Calu3 (cell line): ENCODE measurements around the gene DPH1. TPM values are rescaled to one million over a fixed set of nuclear protein-coding genes. Genes with fewer than 3 reads are reported as not detected.

Experiments
- BruUV-seq: library from RNA; stranded (reverse); fragments of 400-500 nt; replicated peaks from 2 replicates; lab custom pipeline; 2021; lab: Mats Ljungman, UMichigan
- CTCF ChIA-PET: fragments of 300-600 bp; sonication (Branson Sonifier 250); formaldehyde crosslinking; loops from one replicate; lab custom pipeline; 2022; ENCODE audit warnings: antibody characterized with exemption; lab: Charles Lee
- DNase-seq: peaks from one replicate; pipeline ENCODE4 v3.0.0; 2022
- H3K27ac Mint-ChIP-seq: one replicate; pipeline ENCODE4 v1.8.0; 2022; ENCODE audit warnings: mixed read lengths; ENCODE audit not compliant: unreplicated experiment
- H3K27me3 Mint-ChIP-seq: one replicate; pipeline ENCODE4 v1.8.0; 2022; ENCODE audit warnings: mixed read lengths; ENCODE audit not compliant: unreplicated experiment
- H3K36me3 Mint-ChIP-seq: one replicate; pipeline ENCODE4 v1.8.0; 2022; ENCODE audit warnings: mild to moderate bottlenecking, moderate library complexity, mixed read lengths; ENCODE audit not compliant: insufficient read depth, unreplicated experiment
- H3K4me1 Mint-ChIP-seq: one replicate; pipeline ENCODE4 v1.8.0; 2022; ENCODE audit warnings: mild to moderate bottlenecking, low read depth, mixed read lengths; ENCODE audit not compliant: unreplicated experiment
- H3K4me3 Mint-ChIP-seq: one replicate; pipeline ENCODE4 v1.8.0; 2022; ENCODE audit warnings: mild to moderate bottlenecking, low read depth, moderate library complexity, mixed read lengths; ENCODE audit not compliant: unreplicated experiment
- H3K9me3 Mint-ChIP-seq: one replicate; pipeline ENCODE4 v1.8.0; 2022; ENCODE audit warnings: low read depth, mixed read lengths; ENCODE audit not compliant: unreplicated experiment
- CTCF ChIP-seq: fragments of 200-600 bp; IDR thresholded peaks from one replicate; pipeline ENCODE4 v1.8.0; 2022; ENCODE audit warnings: antibody characterized with exemption; ENCODE audit not compliant: unreplicated experiment
- intact Hi-C: fragments of 100-400 bp; cut with micrococcal nuclease; formaldehyde crosslinking; loops from one replicate; pipeline ENCODE4 v1.10.0; 2022; ENCODE audit not compliant: unreplicated experiment
- total RNA-seq: library from RNA; stranded (reverse); gene quantifications from 2 replicates; pipeline ENCODE4 v1.2.3, GENCODE V29; 2022

The DPH1 gene
- total RNA-seq, 1 experiment from 2014 or later: 24.7 TPM

- H3K4me3 Mint-ChIP-seq: no peak overlapping the region
These were observed 3.2 kb downstream of the DPH1 start for GRCh38 chr17:2033153-2033552.

GRCh38 chr17:2034157-2034556, 4.2 kb downstream of the DPH1 start:
- CTCF ChIA-PET: no interaction called here
- BruUV-seq: no TSS peak
- intact Hi-C loops: no loop called here
- Mint-ChIP-seq H3K4me1 (no peaks in the 10 kb centered on the region), H3K9me3 (no peaks in the 10 kb centered on the region), H3K27ac (no peak overlapping the region), H3K4me3 (no peak overlapping the region), H3K27me3 (no peaks in the 10 kb centered on the region), H3K36me3 (peaks cover 16% of the 10 kb centered on the region)
- DNase-seq: no peak
- TF ChIP-seq CTCF: no peak

More at GRCh38 chr17:2033153-2033552, 3.2 kb downstream of the DPH1 start:
- no peaks in the 10 kb centered on the region for H3K4me1 Mint-ChIP-seq
- H3K27ac Mint-ChIP-seq: no peak overlapping the region
- no peak for TF ChIP-seq CTCF
- peaks cover 4% of the 10 kb centered on the region for H3K27me3 Mint-ChIP-seq
- no peaks in the 10 kb centered on the region for H3K9me3 Mint-ChIP-seq
- CTCF ChIA-PET: no interaction called here
- no peak for DNase-seq
- peaks cover 16% of the 10 kb centered on the region for H3K36me3 Mint-ChIP-seq
- no TSS peak for BruUV-seq
- intact Hi-C loops: no loop called here

GRCh38 chr17:2034806-2035540, 5.0 kb downstream of the DPH1 start:
- H3K4me3 Mint-ChIP-seq: no peak overlapping the region

More at GRCh38 chr17:2034806-2035540, 5.0 kb downstream of the DPH1 start:
- intact Hi-C loops: no loop called here
- no peaks in the 10 kb centered on the region for H3K4me1 Mint-ChIP-seq
- DNase-seq: no peak
- H3K27ac Mint-ChIP-seq: no peak overlapping the region
- BruUV-seq: no TSS peak
- no peaks in the 10 kb centered on the region for H3K9me3 Mint-ChIP-seq
- CTCF ChIA-PET: interaction anchor here (0.9 kb wide), 1 partner anchor 176 kb away, joined by 3 read pairs; no protein-coding TSS in a partner anchor
- H3K36me3 Mint-ChIP-seq: peaks cover 9% of the 10 kb centered on the region
- no peaks in the 10 kb centered on the region for H3K27me3 Mint-ChIP-seq
- TF ChIP-seq CTCF: no peak
